Left ventricle myocardium inferior (tissue), 1 donor: ENCODE results near the gene ANXA2. TPM values are rescaled to one million over a fixed set of nuclear protein-coding genes. Genes with fewer than 3 reads are reported as not detected.

Experiments
- DNase-seq: peaks from one replicate; pipeline ENCODE4 v3.0.0-alpha.2; 2020
- H3K27ac ChIP-seq: fragments of 200-600 bp; replicated peaks from 2 replicates; pipeline ENCODE4 v1.8.0; 2021
- H3K27me3 ChIP-seq: fragments of 200-600 bp; 2 replicates; pipeline ENCODE4 v1.8.0; 2021; ENCODE audit warnings: low read depth
- H3K36me3 ChIP-seq: fragments of 200-600 bp; 2 replicates; pipeline ENCODE4 v1.8.0; 2021
- H3K4me1 ChIP-seq: fragments of 200-600 bp; 2 replicates; pipeline ENCODE4 v1.8.0; 2021
- H3K4me3 ChIP-seq: fragments of 200-600 bp; 2 replicates; pipeline ENCODE4 v1.8.0; 2021; ENCODE audit warnings: mild to moderate bottlenecking, moderate library complexity
- H3K9me3 ChIP-seq: fragments of 200-600 bp; replicated peaks from 2 replicates; pipeline ENCODE4 v1.8.0; 2021
- intact Hi-C: fragments of 100-400 bp; cut with micrococcal nuclease; formaldehyde crosslinking; loops from one replicate; pipeline ENCODE4 v1.11.0; 2022
- total RNA-seq: library from RNA; stranded (reverse); fragmentation: NEBNext Ultra II Directional; extraction: Animal tissue kit (Norgen Biotek cat#: 25700); gene quantifications from one replicate; pipeline ENCODE4 v1.2.1, GENCODE V29; 2021
- TF ChIP-seq, protein P1 (sequence below): fragments of 200-600 bp; IDR thresholded peaks from 2 replicates; pipeline ENCODE4 v1.8.0; 2021; ENCODE audit warnings: antibody characterized with exemption, mild to moderate bottlenecking, borderline replicate concordance
- donor health status: DM: no; HTN: yes; CAD: no; lungs with severe emphysema.

The ANXA2 gene
- total RNA-seq, 1 donor from 2014 or later: 123 TPM

DNA sequence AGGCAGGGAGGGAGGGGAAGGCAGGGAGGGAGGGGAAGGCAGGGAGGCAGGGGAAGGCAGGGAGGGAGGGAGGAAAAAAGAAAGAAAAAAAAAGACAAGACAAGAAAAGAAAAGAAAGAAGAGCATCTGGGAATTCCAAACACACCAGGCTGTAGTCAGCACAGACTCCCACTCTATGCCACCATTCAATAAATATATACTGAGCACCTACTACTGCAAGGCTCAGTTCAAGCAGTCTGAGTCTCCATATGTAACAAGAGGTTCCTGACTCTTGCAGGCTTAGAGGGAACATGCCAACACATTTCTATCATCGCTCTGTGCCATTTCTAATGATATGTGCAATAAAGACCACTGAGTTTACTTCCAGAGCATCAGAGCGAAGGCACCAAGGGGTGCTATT lies 47.7 kb downstream of the ANXA2 start:
- Histone ChIP-seq H3K27ac (no peak overlapping the region), H3K36me3 (peaks cover 91% of the 10 kb centered on the region)
- no peak for DNase-seq

GRCh38 chr15:60349589-60349988 lies 48.2 kb downstream of the ANXA2 start:
- Histone ChIP-seq H3K4me3 (no peak overlapping the region), H3K27ac (no peak overlapping the region), H3K9me3 (no peaks in the 10 kb centered on the region), H3K4me1 (peaks cover 5% of the 10 kb centered on the region), H3K36me3 (peaks cover 88% of the 10 kb centered on the region), H3K27me3 (no peaks in the 10 kb centered on the region)
- intact Hi-C loops: no loop called here
- no peak for DNase-seq
- TF ChIP-seq, protein P1, sequence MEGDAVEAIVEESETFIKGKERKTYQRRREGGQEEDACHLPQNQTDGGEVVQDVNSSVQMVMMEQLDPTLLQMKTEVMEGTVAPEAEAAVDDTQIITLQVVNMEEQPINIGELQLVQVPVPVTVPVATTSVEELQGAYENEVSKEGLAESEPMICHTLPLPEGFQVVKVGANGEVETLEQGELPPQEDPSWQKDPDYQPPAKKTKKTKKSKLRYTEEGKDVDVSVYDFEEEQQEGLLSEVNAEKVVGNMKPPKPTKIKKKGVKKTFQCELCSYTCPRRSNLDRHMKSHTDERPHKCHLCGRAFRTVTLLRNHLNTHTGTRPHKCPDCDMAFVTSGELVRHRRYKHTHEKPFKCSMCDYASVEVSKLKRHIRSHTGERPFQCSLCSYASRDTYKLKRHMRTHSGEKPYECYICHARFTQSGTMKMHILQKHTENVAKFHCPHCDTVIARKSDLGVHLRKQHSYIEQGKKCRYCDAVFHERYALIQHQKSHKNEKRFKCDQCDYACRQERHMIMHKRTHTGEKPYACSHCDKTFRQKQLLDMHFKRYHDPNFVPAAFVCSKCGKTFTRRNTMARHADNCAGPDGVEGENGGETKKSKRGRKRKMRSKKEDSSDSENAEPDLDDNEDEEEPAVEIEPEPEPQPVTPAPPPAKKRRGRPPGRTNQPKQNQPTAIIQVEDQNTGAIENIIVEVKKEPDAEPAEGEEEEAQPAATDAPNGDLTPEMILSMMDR: no peak

More for the DNA sequence above, 47.7 kb downstream of the ANXA2 start:
- H3K27me3 ChIP-seq: no peaks in the 10 kb centered on the region
- TF ChIP-seq, protein P1: no peak
- H3K4me3 ChIP-seq: no peak overlapping the region
- peaks cover 5% of the 10 kb centered on the region for H3K4me1 ChIP-seq
- intact Hi-C loops: loop anchor here (10.0 kb wide), 1 partner anchor 95 kb away; no protein-coding TSS in a partner anchor
- H3K9me3 ChIP-seq: no peaks in the 10 kb centered on the region

DNA sequence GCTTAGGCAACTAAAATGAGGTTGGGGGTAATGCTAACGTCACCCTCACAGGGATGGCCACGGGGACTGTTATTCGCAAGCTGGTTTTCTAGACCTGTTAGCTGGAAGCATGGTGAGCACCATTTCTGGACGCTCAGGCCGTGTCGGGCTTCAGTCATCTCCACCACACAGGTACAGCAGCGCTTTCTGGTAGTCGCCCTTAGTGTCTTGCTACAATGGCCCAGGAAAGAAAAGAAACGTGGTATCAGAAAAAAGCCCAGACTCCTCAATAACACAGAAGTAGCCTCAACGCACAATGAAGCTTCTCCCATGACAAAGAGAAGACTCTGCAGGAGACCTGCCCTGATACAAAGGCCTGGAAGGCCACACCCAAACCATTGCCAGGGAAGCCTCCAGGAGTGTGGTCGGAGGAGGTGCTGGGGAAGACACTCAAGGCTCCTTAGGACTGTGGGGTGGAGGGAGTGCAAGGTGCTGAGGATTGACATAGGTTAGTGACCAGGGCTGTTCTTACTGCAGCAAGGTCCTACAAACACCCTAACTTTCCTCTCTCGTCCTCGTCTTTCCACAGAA lies 50.2 kb downstream of the ANXA2 start:
- TF ChIP-seq, protein P1: no peak
- Histone ChIP-seq H3K4me3 (no peak overlapping the region), H3K27me3 (no peaks in the 10 kb centered on the region), H3K9me3 (no peaks in the 10 kb centered on the region), H3K4me1 (peaks cover 5% of the 10 kb centered on the region), H3K27ac (no peak overlapping the region), H3K36me3 (peaks cover 67% of the 10 kb centered on the region)
- DNase-seq: no peak
- intact Hi-C loops: no loop called here

GRCh38 chr15:60346653-60347052 lies 51.1 kb downstream of the ANXA2 start:
- Histone ChIP-seq H3K9me3 (no peaks in the 10 kb centered on the region), H3K36me3 (peaks cover 58% of the 10 kb centered on the region), H3K4me3 (no peak overlapping the region), H3K4me1 (peaks cover 5% of the 10 kb centered on the region), H3K27me3 (no peaks in the 10 kb centered on the region), H3K27ac (no peak overlapping the region)
- no peak for DNase-seq
- TF ChIP-seq, protein P1: no peak
- intact Hi-C loops: no loop called here

DNA sequence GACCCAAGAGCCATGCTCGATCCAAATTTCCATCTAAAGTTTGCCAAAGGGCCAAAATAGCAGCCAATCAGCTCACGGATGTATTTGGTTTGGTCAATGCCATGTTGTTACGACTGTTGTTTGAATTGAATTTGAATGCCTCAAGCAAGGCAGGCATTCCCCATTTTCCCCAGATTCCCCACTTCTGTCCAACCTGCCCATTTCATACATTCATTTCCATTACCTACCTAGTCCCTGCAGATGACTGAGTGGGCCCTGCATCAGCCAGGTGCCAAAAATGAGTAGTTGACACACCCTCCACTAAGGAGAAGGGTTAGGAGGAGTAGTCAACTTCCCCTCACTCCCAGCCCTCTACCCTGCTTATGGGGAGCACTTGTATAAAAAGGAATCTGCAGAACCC lies 51.7 kb downstream of the ANXA2 start:
- Histone ChIP-seq H3K4me3 (no peak overlapping the region), H3K27ac (no peak overlapping the region), H3K36me3 (peaks cover 52% of the 10 kb centered on the region), H3K4me1 (peaks cover under 1% of the 10 kb centered on the region), H3K9me3 (no peaks in the 10 kb centered on the region), H3K27me3 (no peaks in the 10 kb centered on the region)
- intact Hi-C loops: no loop called here
- TF ChIP-seq, protein P1: no peak
- no peak for DNase-seq

- Histone ChIP-seq H3K36me3 (peaks cover 48% of the 10 kb centered on the region), H3K27me3 (no peaks in the 10 kb centered on the region), H3K4me3 (no peak overlapping the region), H3K27ac (no peak overlapping the region), H3K9me3 (no peaks in the 10 kb centered on the region), H3K4me1 (no peaks in the 10 kb centered on the region)
- intact Hi-C loops: no loop called here
- TF ChIP-seq, protein P1: no peak
- no peak for DNase-seq
These were observed 52.2 kb downstream of the ANXA2 start for GRCh38 chr15:60345598-60345997.
